ENCODE measurements around the gene CCDC169.

The CCDC169 gene

DNA sequence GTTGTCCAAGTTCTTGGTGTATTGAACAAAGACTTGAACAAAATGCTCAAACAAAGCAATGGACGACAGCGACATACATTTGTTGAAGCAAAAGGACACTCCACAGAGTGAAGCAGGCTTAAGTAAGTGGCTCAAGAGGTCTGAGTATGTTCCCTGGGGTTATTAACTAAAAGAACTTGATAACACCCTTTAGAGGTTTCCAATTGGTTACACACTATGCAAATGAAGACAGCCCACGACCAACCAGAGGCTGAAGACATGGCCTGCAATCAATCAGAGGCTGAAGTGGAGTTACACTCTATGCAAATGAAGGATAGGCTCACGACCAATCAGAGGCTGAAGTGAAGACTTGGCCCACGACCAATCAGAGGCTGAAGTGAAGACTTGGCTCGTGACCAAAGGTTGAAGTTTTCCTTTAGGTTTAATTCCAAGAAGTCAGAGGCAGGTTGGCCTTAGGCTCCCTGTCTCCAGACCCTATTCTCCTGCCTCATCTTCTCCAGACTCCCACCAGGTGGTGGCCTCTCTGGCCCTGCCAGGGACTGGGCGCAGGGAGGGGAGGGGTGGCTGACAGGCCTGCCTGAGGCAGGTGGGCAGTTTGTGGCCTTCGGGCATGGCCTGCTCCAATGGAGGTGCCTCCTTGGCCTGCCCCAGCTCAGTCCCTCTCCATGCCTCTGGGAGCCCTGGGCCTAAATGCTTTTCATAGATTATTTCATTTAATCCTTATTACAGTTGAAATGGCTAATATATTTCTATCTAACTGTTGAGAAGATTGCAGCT lies 38.1 kb downstream of the CCDC169 start:
- H3K4me3 ChIP-seq (ENCODE audit: low read depth, low read length), result no peak overlapping the region
- TF ChIP-seq, protein P1, sequence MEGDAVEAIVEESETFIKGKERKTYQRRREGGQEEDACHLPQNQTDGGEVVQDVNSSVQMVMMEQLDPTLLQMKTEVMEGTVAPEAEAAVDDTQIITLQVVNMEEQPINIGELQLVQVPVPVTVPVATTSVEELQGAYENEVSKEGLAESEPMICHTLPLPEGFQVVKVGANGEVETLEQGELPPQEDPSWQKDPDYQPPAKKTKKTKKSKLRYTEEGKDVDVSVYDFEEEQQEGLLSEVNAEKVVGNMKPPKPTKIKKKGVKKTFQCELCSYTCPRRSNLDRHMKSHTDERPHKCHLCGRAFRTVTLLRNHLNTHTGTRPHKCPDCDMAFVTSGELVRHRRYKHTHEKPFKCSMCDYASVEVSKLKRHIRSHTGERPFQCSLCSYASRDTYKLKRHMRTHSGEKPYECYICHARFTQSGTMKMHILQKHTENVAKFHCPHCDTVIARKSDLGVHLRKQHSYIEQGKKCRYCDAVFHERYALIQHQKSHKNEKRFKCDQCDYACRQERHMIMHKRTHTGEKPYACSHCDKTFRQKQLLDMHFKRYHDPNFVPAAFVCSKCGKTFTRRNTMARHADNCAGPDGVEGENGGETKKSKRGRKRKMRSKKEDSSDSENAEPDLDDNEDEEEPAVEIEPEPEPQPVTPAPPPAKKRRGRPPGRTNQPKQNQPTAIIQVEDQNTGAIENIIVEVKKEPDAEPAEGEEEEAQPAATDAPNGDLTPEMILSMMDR (IDR thresholded peaks at IDR 0.05; ENCODE audit: borderline replicate concordance, insufficient read depth, low read depth, low read length), result no peak

DNA sequence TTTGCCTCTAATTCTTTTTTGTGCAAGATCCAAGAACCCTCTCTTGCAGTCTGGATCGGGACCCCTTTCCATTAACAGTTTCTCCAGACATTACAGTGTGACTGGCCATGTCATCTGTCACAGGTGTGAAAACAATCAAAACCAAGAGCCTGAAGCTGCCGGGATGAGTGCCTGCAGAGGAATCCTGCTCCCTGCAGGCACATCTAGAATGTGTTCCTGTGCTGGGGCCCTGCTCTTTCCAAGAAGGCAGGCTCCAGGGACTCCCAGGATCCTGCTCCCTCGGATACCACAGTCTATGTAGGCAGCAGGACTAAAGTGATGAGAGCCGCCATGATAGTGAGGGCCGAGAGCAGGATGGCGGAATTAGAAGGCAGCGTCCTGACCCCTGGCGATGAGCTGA lies 38.8 kb downstream of the CCDC169 start:
- H3K4me3 ChIP-seq (ENCODE audit: low read depth, low read length), result no peak overlapping the region
- TF ChIP-seq, protein P1 (IDR thresholded peaks at IDR 0.05; ENCODE audit: borderline replicate concordance, insufficient read depth, low read depth, low read length), result no peak

DNA sequence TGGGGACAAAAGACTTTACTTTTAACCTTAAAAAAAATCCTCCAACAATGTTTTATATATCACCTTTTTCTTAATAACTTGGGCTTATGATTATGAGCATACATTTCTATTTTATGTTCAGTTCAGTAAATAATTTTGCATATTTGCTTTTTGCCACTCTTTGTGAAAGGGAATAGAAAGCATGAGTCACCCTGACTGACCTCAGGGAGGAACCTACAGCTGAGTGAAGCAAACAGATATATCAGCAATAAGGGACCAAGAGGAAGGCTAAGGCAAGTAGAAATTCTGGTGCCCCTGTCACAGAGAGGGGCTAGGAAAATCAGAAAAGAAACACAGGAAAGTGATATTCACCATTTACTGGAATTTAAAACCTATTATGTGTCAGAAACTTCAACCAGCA lies 46.1 kb downstream of the CCDC169 start:
- TF ChIP-seq, protein P1 (IDR thresholded peaks at IDR 0.05; ENCODE audit: borderline replicate concordance, insufficient read depth, low read depth, low read length), result no peak
- H3K4me3 ChIP-seq (ENCODE audit: low read depth, low read length), result no peak overlapping the region

DNA sequence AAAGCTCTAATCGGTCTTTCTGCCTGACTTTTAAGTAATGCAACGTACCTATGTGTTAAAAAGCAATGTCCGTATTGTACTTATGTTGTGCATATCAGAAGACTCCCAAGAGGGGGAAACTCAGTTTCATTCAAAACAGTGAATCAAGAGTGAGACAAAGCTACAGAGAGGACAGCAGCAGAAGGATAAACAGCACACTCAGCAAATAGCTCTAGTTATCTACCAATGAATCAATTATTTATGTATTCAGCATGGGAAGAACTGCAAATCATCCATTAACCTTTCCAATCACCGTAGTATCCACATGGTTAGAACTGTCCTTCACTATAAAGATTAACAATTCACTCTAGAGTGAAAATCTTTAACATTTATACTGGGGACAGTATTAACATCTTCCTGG lies 46.6 kb downstream of the CCDC169 start:
- TF ChIP-seq, protein P1 (IDR thresholded peaks at IDR 0.05; ENCODE audit: borderline replicate concordance, insufficient read depth, low read depth, low read length), result no peak
- no peak overlapping the region for H3K4me3 ChIP-seq (ENCODE audit: low read depth, low read length)

DNA sequence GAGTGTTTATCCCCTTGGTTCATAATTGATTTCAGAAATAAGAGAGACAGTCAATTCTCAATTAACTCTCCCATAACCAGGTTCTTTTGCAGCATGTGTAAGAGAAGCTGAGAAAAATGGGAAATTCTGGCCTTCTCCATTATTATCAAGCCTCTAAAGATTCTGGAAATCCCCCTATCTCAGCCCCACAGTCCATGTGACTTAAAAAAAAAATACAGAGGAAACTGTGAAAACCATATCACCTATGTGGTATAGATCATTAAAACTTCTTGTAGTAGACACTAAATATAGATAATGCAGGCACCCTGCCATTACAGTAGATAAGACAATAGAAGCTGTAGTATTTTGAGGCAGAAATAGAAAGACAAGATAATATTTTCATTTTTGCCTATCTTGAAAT lies 48.9 kb downstream of the CCDC169 start:
- TF ChIP-seq, protein P1 (IDR thresholded peaks at IDR 0.05; ENCODE audit: borderline replicate concordance, insufficient read depth, low read depth, low read length), result no peak
- no peak overlapping the region for H3K4me3 ChIP-seq (ENCODE audit: low read depth, low read length)

DNA sequence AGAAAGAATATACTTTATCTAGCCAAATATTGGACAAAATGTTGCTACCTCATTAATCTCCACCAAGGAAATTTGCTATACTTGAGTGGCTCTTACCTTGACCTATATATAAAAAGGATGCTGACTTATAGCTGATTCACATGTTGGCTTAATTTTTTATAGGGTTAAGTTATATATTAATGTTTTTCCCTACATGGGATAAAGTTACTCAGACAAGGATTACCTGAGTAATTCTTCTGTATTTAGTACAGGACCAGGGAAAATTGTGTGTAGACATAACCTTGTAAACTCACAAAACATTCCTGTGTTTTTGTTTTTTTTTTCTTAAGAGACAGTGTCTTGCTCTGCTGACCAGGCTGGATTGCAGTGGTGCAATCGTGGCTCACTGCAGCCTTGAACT lies 52.6 kb downstream of the CCDC169 start:
- TF ChIP-seq, protein P1 (IDR thresholded peaks at IDR 0.05; ENCODE audit: borderline replicate concordance, insufficient read depth, low read depth, low read length), result no peak

DNA sequence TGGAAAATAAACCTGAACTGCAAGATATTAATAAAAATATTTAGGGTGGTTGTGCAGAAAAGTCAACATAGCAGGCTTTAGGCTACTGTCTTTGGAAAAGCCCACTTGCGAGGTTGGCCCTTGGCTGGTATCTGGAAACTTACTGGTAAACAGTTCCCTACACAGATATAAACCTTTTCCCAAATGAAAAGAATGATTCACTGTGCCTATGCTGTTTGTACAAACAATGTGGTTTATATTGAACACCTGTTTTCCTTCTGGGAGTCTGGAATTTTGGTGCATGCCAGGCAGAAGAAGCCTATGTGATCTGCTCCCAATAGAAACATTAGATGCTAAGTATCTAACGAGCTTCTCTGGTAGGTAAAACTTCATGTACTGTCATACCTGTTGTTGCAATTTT lies 53.5 kb downstream of the CCDC169 start:
- TF ChIP-seq, protein P1 (IDR thresholded peaks at IDR 0.05; ENCODE audit: borderline replicate concordance, insufficient read depth, low read depth, low read length), result no peak
- no peak overlapping the region for H3K4me3 ChIP-seq (ENCODE audit: low read depth, low read length)

More for the DNA sequence above, 52.6 kb downstream of the CCDC169 start:
- no peak overlapping the region for H3K4me3 ChIP-seq (ENCODE audit: low read depth, low read length)
